Measurements from ENCODE around the gene C13orf46.

Gene C13orf46

GRCh38 chr13:113939129-113939943, 34.5 kb downstream of the C13orf46 start:
- peaks cover 4% of the 10 kb centered on the region; the same call in 1 of the 2 replicates for H3K4me1 ChIP-seq
- H3K4me3 ChIP-seq (ENCODE audit: low read depth, low read length), result no peak overlapping the region
- TF ChIP-seq, protein P1, sequence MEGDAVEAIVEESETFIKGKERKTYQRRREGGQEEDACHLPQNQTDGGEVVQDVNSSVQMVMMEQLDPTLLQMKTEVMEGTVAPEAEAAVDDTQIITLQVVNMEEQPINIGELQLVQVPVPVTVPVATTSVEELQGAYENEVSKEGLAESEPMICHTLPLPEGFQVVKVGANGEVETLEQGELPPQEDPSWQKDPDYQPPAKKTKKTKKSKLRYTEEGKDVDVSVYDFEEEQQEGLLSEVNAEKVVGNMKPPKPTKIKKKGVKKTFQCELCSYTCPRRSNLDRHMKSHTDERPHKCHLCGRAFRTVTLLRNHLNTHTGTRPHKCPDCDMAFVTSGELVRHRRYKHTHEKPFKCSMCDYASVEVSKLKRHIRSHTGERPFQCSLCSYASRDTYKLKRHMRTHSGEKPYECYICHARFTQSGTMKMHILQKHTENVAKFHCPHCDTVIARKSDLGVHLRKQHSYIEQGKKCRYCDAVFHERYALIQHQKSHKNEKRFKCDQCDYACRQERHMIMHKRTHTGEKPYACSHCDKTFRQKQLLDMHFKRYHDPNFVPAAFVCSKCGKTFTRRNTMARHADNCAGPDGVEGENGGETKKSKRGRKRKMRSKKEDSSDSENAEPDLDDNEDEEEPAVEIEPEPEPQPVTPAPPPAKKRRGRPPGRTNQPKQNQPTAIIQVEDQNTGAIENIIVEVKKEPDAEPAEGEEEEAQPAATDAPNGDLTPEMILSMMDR (IDR thresholded peaks at IDR 0.05; ENCODE audit: low read depth, low read length), result no peak
- DNase-seq, result no peak
- no peaks in the 10 kb centered on the region for H3K27me3 ChIP-seq
- H3K9me3 ChIP-seq, result no peaks in the 10 kb centered on the region
- no peaks in the 10 kb centered on the region for H3K36me3 ChIP-seq

DNA sequence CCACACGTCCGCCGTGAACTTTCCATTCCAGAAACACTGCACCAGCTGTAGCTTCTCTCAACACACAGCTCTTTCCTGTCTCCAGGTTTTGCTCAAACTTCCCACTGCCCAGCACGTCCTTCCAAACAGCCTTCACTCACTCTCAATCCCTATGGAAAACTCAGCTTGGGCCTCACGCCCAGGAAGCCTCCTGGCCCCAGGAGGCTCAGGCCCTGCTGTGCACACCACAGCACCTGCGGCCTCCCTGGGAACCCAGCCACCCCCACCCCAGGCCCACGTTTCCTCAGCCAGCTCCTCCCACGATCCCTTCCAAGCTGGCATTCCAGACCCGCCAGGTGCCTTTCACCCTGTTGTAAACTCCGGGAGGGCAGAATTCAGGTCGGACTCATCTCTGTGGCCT, 35.2 kb downstream of the C13orf46 start:
- Histone ChIP-seq H3K4me3 (ENCODE audit: low read depth, low read length) (no peak overlapping the region), H3K4me1 (peaks cover 4% of the 10 kb centered on the region; the same call in 1 of the 2 replicates), H3K27me3 (no peaks in the 10 kb centered on the region), H3K9me3 (no peaks in the 10 kb centered on the region), H3K36me3 (no peaks in the 10 kb centered on the region)
- TF ChIP-seq, protein P1 (IDR thresholded peaks at IDR 0.05; ENCODE audit: low read depth, low read length), result no peak
- DNase-seq, result no peak

DNA sequence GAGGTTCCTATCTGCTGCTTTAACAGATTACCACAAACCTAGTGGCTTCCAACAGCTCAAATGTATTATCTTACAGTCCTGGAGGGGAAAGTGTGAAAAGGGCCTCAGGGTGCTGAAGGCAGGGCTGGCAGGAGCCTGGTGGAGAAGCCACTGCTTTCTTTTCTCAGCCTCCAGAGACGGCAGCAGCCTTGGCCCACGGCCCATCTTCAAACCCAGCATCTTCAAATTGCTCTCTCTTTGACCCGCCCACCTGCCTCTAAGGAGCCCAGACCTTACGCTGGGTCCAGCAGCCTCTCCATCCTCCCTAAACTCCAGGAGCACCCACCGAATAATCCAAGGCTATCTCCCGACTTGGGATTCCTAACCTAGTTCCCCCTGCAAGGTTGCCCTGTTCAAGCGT, 35.6 kb downstream of the C13orf46 start:
- H3K9me3 ChIP-seq, result no peaks in the 10 kb centered on the region
- H3K4me1 ChIP-seq, result peaks cover 4% of the 10 kb centered on the region; the same call in 1 of the 2 replicates
- no peak for DNase-seq
- TF ChIP-seq, protein P1 (IDR thresholded peaks at IDR 0.05; ENCODE audit: low read depth, low read length), result no peak
- H3K27me3 ChIP-seq, result no peaks in the 10 kb centered on the region
- H3K4me3 ChIP-seq (ENCODE audit: low read depth, low read length), result no peak overlapping the region
- H3K36me3 ChIP-seq, result no peaks in the 10 kb centered on the region

- H3K4me3 ChIP-seq (ENCODE audit: low read depth, low read length), result no peak overlapping the region
- H3K27me3 ChIP-seq, result no peaks in the 10 kb centered on the region
- no peaks in the 10 kb centered on the region for H3K9me3 ChIP-seq
- TF ChIP-seq, protein P1 (IDR thresholded peaks at IDR 0.05; ENCODE audit: low read depth, low read length), result no peak
- no peak for DNase-seq
- peaks cover 4% of the 10 kb centered on the region; the same call in 1 of the 2 replicates for H3K4me1 ChIP-seq
- no peaks in the 10 kb centered on the region for H3K36me3 ChIP-seq
These were observed 36.2 kb downstream of the C13orf46 start for GRCh38 chr13:113937527-113938180.

GRCh38 chr13:113937073-113937472, 36.8 kb downstream of the C13orf46 start:
- Histone ChIP-seq H3K27me3 (no peaks in the 10 kb centered on the region), H3K4me3 (ENCODE audit: low read depth, low read length) (no peak overlapping the region), H3K9me3 (no peaks in the 10 kb centered on the region), H3K4me1 (peaks cover 4% of the 10 kb centered on the region; the same call in 1 of the 2 replicates), H3K36me3 (no peaks in the 10 kb centered on the region)
- TF ChIP-seq, protein P1 (IDR thresholded peaks at IDR 0.05; ENCODE audit: low read depth, low read length), result no peak
- no peak for DNase-seq
